HG02678 (cell line): ENCODE measurements around the gene RASGRF1.

Experiments
- ATAC-seq: cut with Tn5 transposase; IDR thresholded peaks from one replicate; pipeline ENCODE4 v1.9.1; 2021; ENCODE audit warnings: mild to moderate bottlenecking, moderate library complexity; ENCODE audit not compliant: unreplicated experiment

The RASGRF1 gene

DNA sequence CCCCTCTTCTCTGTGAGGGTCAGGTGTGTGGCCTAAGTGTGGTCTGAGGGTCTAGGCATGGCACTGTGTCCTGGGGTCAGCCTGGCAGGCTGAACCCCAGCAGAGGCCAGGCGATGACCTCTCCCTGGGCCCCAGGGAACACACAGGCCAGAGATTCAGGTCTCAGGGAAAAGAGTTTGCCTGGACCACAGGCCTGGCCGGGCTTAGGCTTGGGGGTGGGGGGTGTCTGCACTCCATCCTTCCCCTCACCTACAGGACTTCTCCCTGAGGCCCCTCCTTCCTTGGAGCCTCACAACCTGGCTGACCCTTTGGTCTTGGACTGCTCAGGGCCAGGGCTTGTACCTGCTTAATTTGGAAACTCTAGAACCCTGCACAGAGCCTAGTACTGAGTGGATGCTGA, 21.8 kb downstream of the RASGRF1 start:
- no peak for ATAC-seq

DNA sequence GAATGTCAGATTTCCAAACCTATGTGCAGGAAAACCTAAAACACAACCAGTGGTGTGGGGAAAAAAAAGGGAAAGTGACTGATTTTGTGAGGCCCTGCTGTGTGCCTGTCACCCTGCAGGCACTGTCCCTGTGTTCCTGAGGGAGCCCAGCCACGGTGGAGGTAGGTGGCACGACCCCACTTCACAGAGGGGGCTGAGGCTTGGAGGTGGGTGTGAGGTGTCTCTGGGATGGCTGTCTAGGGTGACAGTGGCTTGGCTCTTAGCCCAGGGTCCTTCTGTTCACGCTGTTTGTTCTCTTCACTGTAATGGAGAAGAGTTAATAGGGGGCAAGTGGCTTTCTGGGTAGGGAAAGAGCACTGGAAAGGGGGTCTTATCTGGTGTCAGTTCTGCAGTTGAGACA, 22.6 kb downstream of the RASGRF1 start:
- no peak for ATAC-seq

DNA sequence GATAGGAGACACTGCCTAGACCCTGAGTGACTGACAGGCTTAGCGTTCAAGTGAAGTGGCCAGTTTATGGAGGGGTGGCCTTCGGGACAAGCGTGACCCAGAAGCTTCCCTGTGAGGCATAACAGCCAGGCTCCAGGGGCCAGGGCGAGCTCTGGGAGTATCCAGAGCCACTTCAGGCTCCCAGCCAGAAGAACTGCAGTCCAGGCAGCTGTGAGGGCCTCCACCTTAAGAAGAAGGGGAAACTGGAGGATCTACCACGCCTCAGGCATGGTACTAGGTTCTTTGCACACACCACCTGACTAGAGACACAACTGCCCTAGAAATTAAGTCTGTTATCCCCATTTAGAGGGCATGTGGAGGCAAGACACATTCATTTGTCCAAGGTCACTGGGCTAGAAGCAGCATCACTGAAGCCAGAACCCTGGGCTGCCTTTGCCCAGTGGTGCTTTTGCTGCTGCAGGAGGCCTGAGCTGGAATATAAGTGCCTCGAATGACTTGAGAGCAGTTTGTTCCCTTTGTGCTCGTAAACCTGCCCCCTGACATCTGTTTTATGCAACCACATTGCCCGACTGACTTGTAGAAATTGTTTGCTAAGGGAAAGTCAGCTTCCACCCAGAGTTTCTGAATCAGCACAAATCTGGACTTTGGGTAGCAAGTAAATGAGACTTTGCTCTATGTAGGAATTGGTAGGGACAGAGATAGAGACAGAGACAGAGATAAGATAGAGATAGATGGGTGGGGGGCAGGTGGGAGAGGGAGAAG, 23.3 kb downstream of the RASGRF1 start:
- ATAC-seq = no peak

- ATAC-seq = no peak
Observed at GRCh38 chr15:79066391-79067071, 24.0 kb downstream of the RASGRF1 start.

DNA sequence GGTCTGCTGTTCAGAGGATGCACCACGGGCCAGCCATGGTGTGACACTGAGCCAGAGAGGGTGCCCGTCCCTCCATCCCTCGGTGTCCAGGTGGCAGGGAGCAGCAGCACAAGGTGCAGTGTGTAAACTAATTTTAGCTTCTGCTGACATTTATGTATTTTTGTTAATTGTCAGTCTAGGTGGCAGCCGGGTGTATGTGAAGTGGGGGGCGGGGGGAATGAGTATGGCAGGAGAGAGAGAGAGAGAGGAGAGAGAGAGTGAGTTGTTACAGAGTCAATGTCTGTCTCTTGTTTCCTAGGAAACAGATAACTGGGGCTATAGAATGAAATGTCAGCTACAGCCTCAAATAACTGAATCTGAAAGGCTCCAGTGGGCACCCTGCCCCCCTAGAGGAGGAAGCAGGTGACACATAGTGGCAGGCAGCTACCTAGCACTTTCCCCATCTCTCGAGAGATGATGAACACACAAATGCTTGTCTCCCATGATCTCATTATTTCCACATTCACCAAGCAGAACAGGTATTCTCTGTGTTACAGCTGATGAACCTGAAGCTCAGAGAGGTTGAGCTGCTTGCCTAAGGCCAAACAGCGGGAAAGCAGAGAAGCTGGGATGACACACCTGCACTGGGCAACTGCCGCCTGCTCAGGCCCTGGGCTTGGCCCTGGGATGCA, 24.7 kb downstream of the RASGRF1 start:
- no peak for ATAC-seq

GRCh38 chr15:79065361-79065705, 25.2 kb downstream of the RASGRF1 start:
- ATAC-seq = no peak

GRCh38 chr15:79064496-79064895, 26.1 kb downstream of the RASGRF1 start:
- ATAC-seq = no peak

- no peak for ATAC-seq
Observed at GRCh38 chr15:79060175-79060574, 30.4 kb downstream of the RASGRF1 start.

- ATAC-seq = no peak
Observed at GRCh38 chr15:79059081-79059572, 31.5 kb downstream of the RASGRF1 start.

DNA sequence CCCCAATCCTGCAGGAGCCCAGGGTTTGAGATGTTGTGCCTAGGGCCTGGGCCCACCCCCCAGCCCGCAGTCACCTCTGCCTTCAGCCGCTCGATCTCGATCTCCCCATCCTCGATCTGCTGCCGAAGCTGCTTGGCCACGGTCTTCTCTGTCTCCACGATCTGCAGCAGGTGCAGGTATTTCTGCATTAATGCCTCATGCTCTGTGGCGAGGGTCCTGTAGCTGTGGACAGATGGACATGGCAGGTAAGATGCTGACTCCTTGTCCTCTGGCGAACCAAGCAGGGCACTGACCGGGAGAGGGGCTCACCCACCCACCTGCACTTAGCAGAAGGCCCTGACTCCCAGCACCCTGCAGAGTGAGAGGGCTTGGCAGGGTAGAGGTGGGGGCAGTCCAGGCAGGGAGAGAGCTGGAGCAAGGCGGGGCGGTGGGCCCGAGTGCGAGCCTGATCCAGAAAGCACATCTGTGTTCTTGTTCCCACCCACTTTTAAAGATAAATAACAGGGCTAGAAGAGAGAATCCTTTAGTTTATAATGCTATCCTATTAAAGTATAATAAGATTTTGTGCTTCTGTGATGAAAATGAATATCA, 32.2 kb downstream of the RASGRF1 start:
- ATAC-seq = no peak

GRCh38 chr15:79057050-79057449, 33.5 kb downstream of the RASGRF1 start:
- ATAC-seq = no peak

DNA sequence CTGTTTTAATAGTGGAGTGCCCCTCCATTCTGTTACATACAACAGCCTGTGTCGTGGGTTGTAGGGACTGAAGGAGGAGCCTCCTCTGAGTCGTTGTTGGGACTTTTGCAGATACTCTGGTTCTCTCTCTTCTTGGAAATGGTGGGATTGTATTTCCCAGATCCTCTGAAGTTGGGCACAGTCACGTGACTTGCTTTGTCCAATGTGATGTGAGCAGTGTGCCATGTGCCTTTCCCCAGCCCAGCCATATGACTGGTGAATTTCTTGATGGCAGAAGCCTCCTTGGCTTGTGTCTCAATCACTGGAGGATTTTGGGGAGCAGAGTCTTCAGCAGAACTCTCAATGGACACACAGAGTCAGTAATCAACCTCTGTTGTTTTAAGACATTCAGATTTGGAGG, 36.2 kb downstream of the RASGRF1 start:
- ATAC-seq = no peak

DNA sequence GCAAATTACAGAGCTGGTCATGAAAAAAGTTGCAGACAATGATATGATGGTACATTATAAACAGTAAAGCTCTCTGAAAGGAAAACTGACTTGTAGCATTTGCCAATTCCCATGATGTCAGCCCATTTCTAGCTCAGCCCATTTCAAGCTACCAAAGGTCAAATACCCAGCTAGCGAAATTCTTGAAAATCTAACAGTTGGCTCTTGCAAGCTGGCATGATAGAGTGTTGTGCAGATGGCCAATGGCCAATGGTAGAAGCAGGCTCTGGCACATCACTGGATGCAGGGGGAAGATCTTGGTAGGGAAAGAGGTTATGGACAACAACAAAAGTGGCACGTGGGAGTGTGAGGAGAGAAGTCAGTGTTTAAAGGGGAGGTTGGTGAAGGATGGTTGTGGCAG, 36.7 kb downstream of the RASGRF1 start:
- ATAC-seq = no peak

DNA sequence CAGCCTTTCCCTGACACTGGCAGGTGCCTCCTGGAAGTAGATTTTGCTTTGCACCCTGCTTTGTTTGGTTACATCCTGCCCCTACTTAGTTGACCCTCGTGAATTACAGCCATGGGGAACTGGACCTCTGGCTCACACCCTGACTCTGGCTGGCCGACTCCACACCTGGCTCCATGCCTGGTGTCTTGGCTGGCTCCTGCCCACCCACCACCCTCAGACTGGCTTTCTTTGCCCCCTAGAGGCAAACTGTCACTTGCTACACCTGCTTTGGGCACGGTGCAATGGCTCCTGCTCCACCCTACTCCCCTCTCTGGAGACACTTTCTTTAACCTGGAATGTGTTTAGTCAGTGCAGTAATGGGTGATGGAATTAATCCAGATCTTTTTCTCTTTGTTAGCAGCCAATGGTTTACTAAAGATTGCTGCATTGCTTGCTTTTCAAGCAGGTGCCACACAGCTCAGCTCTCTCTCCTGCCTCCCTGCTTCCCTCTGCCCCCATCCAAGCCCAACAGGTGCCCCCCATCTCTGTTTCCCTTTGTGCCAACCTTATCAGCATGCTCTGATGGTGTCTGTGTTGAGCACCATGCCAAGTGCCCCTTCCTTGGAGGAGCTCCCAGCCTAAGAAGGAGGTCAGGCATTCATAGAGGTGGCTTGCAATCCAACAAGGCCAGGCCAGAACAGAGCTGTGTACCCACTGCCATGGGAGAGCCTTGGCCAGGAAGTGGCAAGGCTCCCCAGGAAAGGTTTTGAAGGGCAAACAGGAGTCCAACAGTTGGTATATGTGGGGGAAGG, 38.4 kb downstream of the RASGRF1 start:
- no peak for ATAC-seq

DNA sequence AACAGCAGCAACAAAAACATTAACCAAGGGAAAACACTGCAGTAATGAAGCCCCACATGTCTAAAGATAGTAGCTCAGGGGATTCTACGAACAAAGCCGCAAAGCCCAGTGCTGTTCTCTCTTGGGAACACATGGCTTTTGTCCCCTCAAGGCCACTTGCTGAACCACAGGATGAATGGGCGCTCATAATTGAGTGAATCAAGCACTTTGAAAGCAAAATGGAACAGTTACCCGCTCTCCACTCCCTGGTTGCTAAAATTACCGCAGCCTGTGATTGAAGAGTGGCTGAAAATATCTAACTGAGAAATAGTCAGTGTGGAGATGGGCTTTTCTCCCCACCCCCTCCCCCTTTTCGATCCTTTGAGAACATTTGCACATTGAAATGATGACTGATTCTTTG, 39.6 kb downstream of the RASGRF1 start:
- ATAC-seq = no peak

DNA sequence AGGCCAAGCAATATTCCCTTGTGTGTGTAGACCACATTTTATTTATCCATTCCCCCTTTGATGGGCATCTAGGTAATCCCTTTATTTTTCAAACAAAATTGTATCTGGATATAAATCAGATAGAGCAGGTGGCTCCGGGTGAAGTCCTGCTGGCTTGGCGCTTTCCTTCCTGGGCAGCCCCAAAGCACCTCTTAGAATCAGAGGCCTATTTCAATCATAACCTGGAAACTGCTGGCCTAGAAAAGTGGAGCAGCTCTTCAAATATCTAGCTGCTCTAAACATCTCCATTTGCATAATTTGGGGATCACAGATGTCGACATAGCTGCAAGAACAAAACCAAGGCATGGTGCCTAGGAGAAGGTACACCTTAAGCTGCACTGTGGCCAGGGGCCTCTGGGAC, 40.2 kb downstream of the RASGRF1 start:
- no peak for ATAC-seq

GRCh38 chr15:79049416-79049815, 41.2 kb downstream of the RASGRF1 start:
- ATAC-seq = no peak

- no peak for ATAC-seq
Observed at GRCh38 chr15:79047676-79048439, 42.7 kb downstream of the RASGRF1 start.

DNA sequence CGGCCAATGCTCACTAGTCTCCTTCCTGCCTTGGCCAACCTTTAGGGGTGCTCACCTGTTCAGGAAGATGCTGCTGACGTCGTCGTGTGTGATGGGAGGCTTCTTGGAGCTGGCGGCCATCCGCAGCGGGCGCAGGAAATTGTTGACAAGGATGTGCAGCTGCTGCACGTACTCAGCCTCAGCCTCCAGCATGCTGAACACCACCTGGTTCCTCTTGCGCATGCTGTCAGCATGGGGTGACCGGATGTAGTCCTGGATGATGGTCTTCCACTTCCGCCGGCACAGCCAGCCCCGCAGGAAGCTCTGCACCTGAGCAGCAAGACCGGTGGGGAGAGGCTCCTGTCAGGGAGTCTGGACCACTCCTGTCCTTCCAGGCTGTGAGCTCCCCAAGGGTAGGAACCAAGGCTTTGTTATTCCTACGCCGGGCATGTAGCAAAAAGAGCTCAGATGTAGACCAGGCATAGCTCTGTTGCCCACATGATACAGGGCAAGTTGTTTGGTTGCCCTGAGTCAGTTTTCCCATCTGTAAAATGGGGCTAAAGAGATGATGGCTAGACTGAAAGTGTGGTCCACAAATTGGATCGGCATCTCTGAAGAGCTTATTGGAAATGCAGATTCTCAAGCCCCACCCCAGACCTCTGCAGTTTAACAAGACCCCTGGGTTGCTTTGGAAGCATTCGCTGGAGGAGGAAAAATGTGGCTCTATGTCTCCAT, 43.7 kb downstream of the RASGRF1 start:
- no peak for ATAC-seq
